SU-DHL-6 (cell line): ENCODE results near the gene VTI1A.

Source experiments
- H2AFZ ChIP-seq: fragments of 200-600 bp; sonication (generic); 2 replicates; pipeline ENCODE4 v1.6.1; 2014; ENCODE audit warnings: low read depth, mild to moderate bottlenecking, moderate library complexity, mixed read lengths, antibody characterized with exemption, low read length; ENCODE audit not compliant: severe bottlenecking
- H3F3A ChIP-seq: fragments of 200-600 bp; shearing (Covaris generic); 2 replicates; pipeline ENCODE4 v1.6.0; 2016; ENCODE audit warnings: antibody characterized with exemption, mild to moderate bottlenecking; ENCODE audit not compliant: insufficient read depth
- H3K27ac ChIP-seq: fragments of 200-600 bp; sonication (generic); 2 replicates; pipeline ENCODE4 v1.5.1; 2016; ENCODE audit warnings: low read depth, mild to moderate bottlenecking, low read length, moderate library complexity, mixed read lengths
- H3K27me3 ChIP-seq: fragments of 200-600 bp; sonication (generic), shearing (Covaris generic); 2 replicates; pipeline ENCODE4 v1.6.0; 2014; ENCODE audit warnings: mild to moderate bottlenecking, low read length
- H3K36me3 ChIP-seq: fragments of 200-600 bp; sonication (generic); 2 replicates; pipeline ENCODE4 v1.6.1; 2014; ENCODE audit warnings: mild to moderate bottlenecking, low read length, mixed read lengths
- H3K4me2 ChIP-seq: fragments of 300-600, 200-600 bp; shearing (Covaris generic), sonication (generic); 2 replicates; pipeline ENCODE4 v1.6.0; 2014; ENCODE audit warnings: low read length, low read depth, mild to moderate bottlenecking; ENCODE audit not compliant: poor library complexity, severe bottlenecking
- H3K4me3 ChIP-seq: fragments of 200-600 bp; sonication (generic); 2 replicates; pipeline ENCODE4 v1.5.1; 2014; ENCODE audit warnings: antibody characterized with exemption, low read length, mild to moderate bottlenecking, mixed read lengths; ENCODE audit not compliant: insufficient read depth, poor library complexity, severe bottlenecking
- H3K79me2 ChIP-seq: fragments of 200-600 bp; sonication (generic); 2 replicates; pipeline ENCODE4 v1.6.1; 2014; ENCODE audit warnings: mild to moderate bottlenecking, low read length, moderate library complexity; ENCODE audit not compliant: insufficient read depth
- H3K9ac ChIP-seq: fragments of 200-600 bp; sonication (generic); 2 replicates; pipeline ENCODE4 v1.7.0; 2014; ENCODE audit warnings: mild to moderate bottlenecking, low read length
- H3K9me2 ChIP-seq: fragments of 200-600 bp; sonication (generic); replicated peaks from 2 replicates; pipeline ENCODE4 v1.6.1; 2014; ENCODE audit warnings: low read length; ENCODE audit not compliant: insufficient read depth
- H3K9me3 ChIP-seq: fragments of 200-600 bp; sonication (generic); 2 replicates; pipeline ENCODE4 v1.6.1; 2014; ENCODE audit warnings: low read length, mixed read lengths; ENCODE audit not compliant: insufficient read depth
- H4K20me1 ChIP-seq: fragments of 200-600 bp; sonication (generic); 2 replicates; pipeline ENCODE4 v1.6.1; 2014; ENCODE audit warnings: low read depth, mild to moderate bottlenecking, antibody characterized with exemption, low read length, moderate library complexity, mixed read lengths
- CTCF ChIP-seq: fragments of 200-600 bp; sonication (generic); IDR thresholded peaks from one replicate; pipeline ENCODE4 v1.5.1; 2017; ENCODE audit warnings: antibody characterized with exemption, mild to moderate bottlenecking, low read length, moderate library complexity; ENCODE audit not compliant: insufficient read depth, poor library complexity, severe bottlenecking
- EZH2phosphoT487 ChIP-seq: fragments of 200-600 bp; sonication (generic), shearing (Covaris generic); conservative IDR thresholded peaks from 2 replicates; pipeline ENCODE4 v1.6.1; 2018; ENCODE audit warnings: mild to moderate bottlenecking, antibody characterized with exemption, low read length, moderate library complexity, mixed read lengths

The VTI1A gene

GRCh38 chr10:112803961-112804401, 357.0 kb downstream of the VTI1A start:
- Histone ChIP-seq H3K36me3 (no peaks in the 10 kb centered on the region), H3K9me3 (no peaks in the 10 kb centered on the region), H3K79me2 (no peaks in the 10 kb centered on the region), H3K27me3 (no peaks in the 10 kb centered on the region), H2AFZ (no peak overlapping the region), H4K20me1 (no peaks in the 10 kb centered on the region), H3K4me2 (no peak overlapping the region), H3K27ac (no peak overlapping the region), H3K4me3 (no peak overlapping the region), H3K9ac (no peak overlapping the region), H3F3A (no peaks in the 10 kb centered on the region), H3K9me2 (no peaks in the 10 kb centered on the region)
- no peak for TF ChIP-seq CTCF
- no peak for TF ChIP-seq EZH2phosphoT487

GRCh38 chr10:112805254-112805590, 358.2 kb downstream of the VTI1A start:
- H4K20me1 ChIP-seq: no peaks in the 10 kb centered on the region
- no peaks in the 10 kb centered on the region for H3K9me3 ChIP-seq
- H3K27ac ChIP-seq: no peak overlapping the region
- H3K9ac ChIP-seq: no peak overlapping the region
- H2AFZ ChIP-seq: no peak overlapping the region
- H3K36me3 ChIP-seq: no peaks in the 10 kb centered on the region
- no peak overlapping the region for H3K4me2 ChIP-seq
- no peaks in the 10 kb centered on the region for H3K79me2 ChIP-seq
- H3K4me3 ChIP-seq: no peak overlapping the region
- no peak for TF ChIP-seq EZH2phosphoT487
- TF ChIP-seq CTCF: no peak
- no peaks in the 10 kb centered on the region for H3F3A ChIP-seq
- no peaks in the 10 kb centered on the region for H3K27me3 ChIP-seq
- no peaks in the 10 kb centered on the region for H3K9me2 ChIP-seq

- TF ChIP-seq CTCF (no peak), EZH2phosphoT487 (no peak)
- Histone ChIP-seq H3K27ac (no peak overlapping the region), H3K9me3 (no peaks in the 10 kb centered on the region), H4K20me1 (no peaks in the 10 kb centered on the region), H3K9ac (no peak overlapping the region), H3K36me3 (no peaks in the 10 kb centered on the region), H3K27me3 (no peaks in the 10 kb centered on the region), H2AFZ (no peak overlapping the region), H3F3A (no peaks in the 10 kb centered on the region), H3K79me2 (no peaks in the 10 kb centered on the region), H3K4me2 (no peak overlapping the region), H3K4me3 (no peak overlapping the region), H3K9me2 (no peaks in the 10 kb centered on the region)
Measured at GRCh38 chr10:112805701-112806100, 358.7 kb downstream of the VTI1A start.

- Histone ChIP-seq H3K4me2 (no peak overlapping the region), H4K20me1 (no peaks in the 10 kb centered on the region), H3K9me3 (no peaks in the 10 kb centered on the region), H2AFZ (no peak overlapping the region), H3K9ac (no peak overlapping the region), H3K27me3 (no peaks in the 10 kb centered on the region), H3K36me3 (no peaks in the 10 kb centered on the region), H3F3A (no peaks in the 10 kb centered on the region), H3K79me2 (no peaks in the 10 kb centered on the region), H3K27ac (no peak overlapping the region), H3K4me3 (no peak overlapping the region), H3K9me2 (no peaks in the 10 kb centered on the region)
- no peak for TF ChIP-seq CTCF
- TF ChIP-seq EZH2phosphoT487: no peak
Measured at GRCh38 chr10:112807013-112807412, 360.0 kb downstream of the VTI1A start.
